Measurements from ENCODE around the gene PLEKHO2.

PLEKHO2 gene

DNA sequence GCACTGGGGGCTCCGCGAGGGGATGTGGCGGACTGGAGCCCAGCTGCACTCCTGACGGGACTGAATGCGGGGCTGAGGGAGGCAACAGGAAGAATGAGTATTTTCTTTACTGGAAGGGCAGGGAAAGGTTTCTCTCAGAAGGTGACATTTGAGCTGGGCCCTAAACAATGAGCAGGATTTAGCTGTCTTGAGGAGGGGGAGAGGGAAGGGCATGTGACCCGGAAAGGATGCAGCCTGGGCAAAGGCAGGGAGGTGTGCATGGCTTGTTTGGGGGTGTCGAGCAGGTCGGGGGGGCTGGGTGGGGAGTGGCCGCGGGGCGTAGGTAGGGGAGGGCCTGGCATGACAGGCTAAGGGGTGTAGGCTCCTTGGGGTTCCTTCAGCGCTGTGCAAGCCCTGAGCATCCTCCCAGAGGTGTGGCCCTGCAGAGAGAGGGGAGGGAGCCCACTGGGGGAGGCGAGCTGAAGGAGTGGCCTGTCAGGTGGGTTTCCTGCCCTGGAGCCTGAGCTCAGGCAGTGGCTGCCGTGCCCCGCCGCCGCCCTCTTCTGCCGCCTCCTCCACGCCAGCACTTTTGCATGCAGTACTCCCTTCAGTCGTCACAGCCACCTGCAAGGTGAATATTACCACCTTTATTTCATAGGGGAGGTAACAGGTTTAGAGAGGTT is 52.8 kb downstream of the PLEKHO2 start:
- H3K9me3 ChIP-seq (ENCODE audit: control insufficient read depth, insufficient read depth, low read length): no peaks in the 10 kb centered on the region
- H3K27ac ChIP-seq (ENCODE audit: low read depth, low read length): peak overlapping the region; percentile 79
- H3K4me3 ChIP-seq (ENCODE audit: low read depth, low read length): peak overlapping the region; percentile 54
- no peak overlapping the region for H3K9ac ChIP-seq (ENCODE audit: low read depth, low read length)
- H3K27me3 ChIP-seq (ENCODE audit: control insufficient read depth, insufficient read depth, low read length): no peaks in the 10 kb centered on the region
- H3K4me1 ChIP-seq (ENCODE audit: control insufficient read depth, insufficient read depth, low read length): peaks cover 22% of the 10 kb centered on the region
- no peaks in the 10 kb centered on the region for H3K36me3 ChIP-seq (ENCODE audit: control insufficient read depth, insufficient read depth, low read length)

DNA sequence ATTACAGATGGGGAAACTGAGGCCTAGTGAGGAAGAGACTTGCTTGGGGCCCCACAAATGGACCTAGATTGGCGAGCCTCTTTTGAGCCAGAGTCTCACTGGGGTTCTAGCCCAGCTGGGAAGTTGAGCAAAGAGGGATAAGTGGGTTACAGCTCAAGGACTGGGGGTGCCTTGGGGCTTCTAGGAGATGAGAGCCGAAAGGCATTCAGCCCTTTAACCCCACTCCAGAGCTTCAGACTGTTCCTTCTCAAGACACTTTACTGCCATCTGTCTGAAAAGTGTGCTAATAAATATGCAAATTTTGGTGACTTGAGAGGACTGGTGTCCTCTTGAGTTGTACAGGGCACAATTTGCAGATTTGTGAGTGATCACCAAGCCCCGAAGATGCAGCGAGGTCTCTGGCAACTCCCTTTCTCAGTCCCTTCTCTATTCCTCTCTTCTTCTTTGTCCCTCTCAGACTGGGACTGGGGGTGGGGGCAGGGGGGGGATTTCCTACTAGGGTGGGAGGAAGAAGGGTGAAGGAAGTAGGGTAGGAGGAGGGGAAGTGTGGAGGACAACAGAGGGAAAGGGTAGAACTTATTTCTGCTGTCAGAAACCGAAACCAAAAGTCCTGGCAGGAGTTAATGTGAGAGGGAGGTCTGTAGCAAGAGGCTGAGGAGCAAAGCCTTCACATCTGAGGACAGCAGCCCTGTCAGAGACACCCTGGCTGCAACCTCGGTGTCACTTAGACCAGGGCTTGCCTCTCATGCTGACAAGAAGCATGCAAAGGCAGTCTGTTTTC is 53.8 kb downstream of the PLEKHO2 start:
- peak overlapping the region; percentile 54; the same call in 1 of the 2 replicates for H3K4me3 ChIP-seq (ENCODE audit: low read depth, low read length)
- H3K27me3 ChIP-seq (ENCODE audit: control insufficient read depth, insufficient read depth, low read length): no peaks in the 10 kb centered on the region
- no peaks in the 10 kb centered on the region for H3K9me3 ChIP-seq (ENCODE audit: control insufficient read depth, insufficient read depth, low read length)
- H3K9ac ChIP-seq (ENCODE audit: low read depth, low read length): no peak overlapping the region
- H3K36me3 ChIP-seq (ENCODE audit: control insufficient read depth, insufficient read depth, low read length): no peaks in the 10 kb centered on the region
- peaks cover 22% of the 10 kb centered on the region for H3K4me1 ChIP-seq (ENCODE audit: control insufficient read depth, insufficient read depth, low read length)
- no peak overlapping the region for H3K27ac ChIP-seq (ENCODE audit: low read depth, low read length)

DNA sequence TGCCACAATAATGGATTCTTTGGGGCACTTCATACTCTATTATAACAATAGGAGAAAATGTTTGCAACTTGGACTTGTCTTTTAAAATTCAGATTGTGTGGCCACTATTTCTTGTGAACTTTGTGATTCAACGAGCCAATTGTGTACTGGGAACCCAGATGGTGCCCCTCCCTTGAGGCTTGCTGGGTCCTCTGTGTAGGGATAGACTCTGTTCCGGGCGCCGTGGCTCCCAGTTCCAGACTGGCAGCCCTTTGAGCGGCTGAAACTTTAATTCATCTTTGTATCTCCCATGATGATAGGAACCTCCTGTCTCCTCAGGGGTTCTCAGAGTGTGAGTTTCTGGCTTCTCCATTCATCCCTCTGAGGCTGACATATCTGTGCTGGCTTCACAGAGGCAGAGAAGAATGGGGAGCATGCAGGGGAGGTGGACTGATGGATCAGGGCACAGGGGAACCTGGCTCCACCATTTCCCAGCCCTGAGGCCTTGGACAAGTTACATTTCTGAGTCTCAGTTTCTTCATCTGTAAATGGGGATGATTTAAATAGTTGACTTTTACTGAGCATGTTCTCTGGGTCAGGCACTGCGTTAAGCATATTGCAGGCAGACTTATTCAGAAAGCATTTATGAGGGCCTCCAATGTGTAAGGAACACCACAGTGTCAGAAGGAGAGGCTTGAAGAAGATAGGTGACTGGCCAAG is 54.8 kb downstream of the PLEKHO2 start:
- H3K9ac ChIP-seq (ENCODE audit: low read depth, low read length): no peak overlapping the region
- no peaks in the 10 kb centered on the region for H3K27me3 ChIP-seq (ENCODE audit: control insufficient read depth, insufficient read depth, low read length)
- peaks cover 9% of the 10 kb centered on the region for H3K9me3 ChIP-seq (ENCODE audit: control insufficient read depth, insufficient read depth, low read length)
- H3K36me3 ChIP-seq (ENCODE audit: control insufficient read depth, insufficient read depth, low read length): no peaks in the 10 kb centered on the region
- H3K4me3 ChIP-seq (ENCODE audit: low read depth, low read length): no peak overlapping the region
- no peak overlapping the region for H3K27ac ChIP-seq (ENCODE audit: low read depth, low read length)
- H3K4me1 ChIP-seq (ENCODE audit: control insufficient read depth, insufficient read depth, low read length): peaks cover 22% of the 10 kb centered on the region

DNA sequence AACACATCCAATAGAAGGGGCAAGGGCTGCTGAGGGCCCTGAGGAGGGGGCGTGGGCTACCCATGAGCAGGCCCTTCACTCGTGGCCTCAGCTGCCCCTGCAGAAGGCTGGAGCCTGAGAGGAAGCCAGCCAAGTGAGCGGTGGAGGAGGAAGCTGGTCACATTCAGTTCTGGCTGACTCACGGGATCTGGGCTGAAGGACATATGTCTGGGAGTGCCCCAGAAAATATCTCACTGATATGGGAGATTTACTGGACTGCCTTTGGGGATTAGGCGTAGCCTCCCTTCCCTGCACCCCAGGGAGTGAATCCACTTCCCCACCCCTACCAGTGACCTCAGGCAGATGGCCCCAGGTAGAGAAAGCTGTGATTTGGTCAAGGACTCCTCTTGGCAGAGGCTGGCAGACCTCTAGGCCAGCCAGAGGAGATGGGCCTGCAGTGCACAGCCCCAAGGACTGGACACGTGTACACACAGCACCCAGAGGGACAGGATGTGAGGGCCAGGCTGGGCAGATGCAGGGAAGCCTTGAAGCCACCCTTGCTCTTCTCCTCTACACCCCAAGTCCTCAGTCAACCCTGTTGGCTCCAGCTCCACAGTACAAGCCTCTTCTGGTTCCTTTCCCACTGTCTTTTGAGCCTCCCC is 55.8 kb downstream of the PLEKHO2 start:
- H3K4me3 ChIP-seq (ENCODE audit: low read depth, low read length): no peak overlapping the region
- no peak overlapping the region for H3K27ac ChIP-seq (ENCODE audit: low read depth, low read length)
- H3K36me3 ChIP-seq (ENCODE audit: control insufficient read depth, insufficient read depth, low read length): no peaks in the 10 kb centered on the region
- H3K9ac ChIP-seq (ENCODE audit: low read depth, low read length): no peak overlapping the region
- peaks cover 22% of the 10 kb centered on the region for H3K4me1 ChIP-seq (ENCODE audit: control insufficient read depth, insufficient read depth, low read length)
- no peaks in the 10 kb centered on the region for H3K27me3 ChIP-seq (ENCODE audit: control insufficient read depth, insufficient read depth, low read length)
- peaks cover 12% of the 10 kb centered on the region for H3K9me3 ChIP-seq (ENCODE audit: control insufficient read depth, insufficient read depth, low read length)

DNA sequence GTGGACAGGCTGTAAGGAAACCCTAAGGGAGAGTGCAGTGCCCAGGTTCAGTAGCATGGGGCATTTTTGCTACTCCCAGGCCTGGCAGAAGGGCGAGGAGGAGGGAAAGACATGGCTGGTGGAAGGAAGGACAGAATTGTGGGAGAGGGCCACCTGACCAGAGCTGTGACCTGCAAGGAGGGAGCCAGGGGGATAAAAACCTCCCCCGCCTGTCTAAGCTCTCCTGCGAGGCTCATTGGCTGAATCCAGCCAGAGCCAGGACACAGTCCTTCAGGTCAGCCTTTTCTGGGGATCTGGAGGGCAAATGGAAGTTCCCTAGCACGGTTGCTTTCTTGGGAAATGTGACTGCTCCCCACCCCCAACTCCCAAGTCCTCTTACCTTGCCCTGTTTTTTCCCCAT is 56.7 kb downstream of the PLEKHO2 start:
- Histone ChIP-seq H3K27ac (ENCODE audit: low read depth, low read length) (no peak overlapping the region), H3K36me3 (ENCODE audit: control insufficient read depth, insufficient read depth, low read length) (no peaks in the 10 kb centered on the region), H3K4me3 (ENCODE audit: low read depth, low read length) (no peak overlapping the region), H3K9ac (ENCODE audit: low read depth, low read length) (no peak overlapping the region), H3K4me1 (ENCODE audit: control insufficient read depth, insufficient read depth, low read length) (peaks cover 18% of the 10 kb centered on the region), H3K27me3 (ENCODE audit: control insufficient read depth, insufficient read depth, low read length) (no peaks in the 10 kb centered on the region), H3K9me3 (ENCODE audit: control insufficient read depth, insufficient read depth, low read length) (peaks cover 12% of the 10 kb centered on the region)

DNA sequence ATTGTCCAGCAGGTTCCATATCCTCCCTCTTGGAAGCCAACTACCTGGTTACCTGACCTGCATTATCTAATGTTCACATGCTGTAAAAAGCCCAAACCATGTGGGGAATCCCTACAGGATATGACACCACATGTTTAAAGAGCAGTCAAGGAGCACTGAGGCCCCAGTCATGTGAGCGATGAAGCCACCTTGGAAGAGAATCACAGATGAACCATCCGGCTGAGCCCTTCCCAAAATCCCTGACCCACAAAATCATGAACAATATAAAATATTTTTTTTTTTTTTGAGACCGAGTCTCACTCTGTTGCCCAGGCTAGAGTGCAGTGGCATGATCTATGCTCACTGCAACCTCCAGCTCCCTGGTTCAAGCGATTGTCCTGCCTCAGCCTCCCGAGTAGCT is 59.4 kb downstream of the PLEKHO2 start:
- Histone ChIP-seq H3K27me3 (ENCODE audit: control insufficient read depth, insufficient read depth, low read length) (no peaks in the 10 kb centered on the region), H3K4me3 (ENCODE audit: low read depth, low read length) (no peak overlapping the region), H3K9ac (ENCODE audit: low read depth, low read length) (no peak overlapping the region), H3K4me1 (ENCODE audit: control insufficient read depth, insufficient read depth, low read length) (peaks cover 9% of the 10 kb centered on the region; the same call in 1 of the 2 replicates), H3K9me3 (ENCODE audit: control insufficient read depth, insufficient read depth, low read length) (peaks cover 12% of the 10 kb centered on the region), H3K27ac (ENCODE audit: low read depth, low read length) (no peak overlapping the region), H3K36me3 (ENCODE audit: control insufficient read depth, insufficient read depth, low read length) (no peaks in the 10 kb centered on the region)

DNA sequence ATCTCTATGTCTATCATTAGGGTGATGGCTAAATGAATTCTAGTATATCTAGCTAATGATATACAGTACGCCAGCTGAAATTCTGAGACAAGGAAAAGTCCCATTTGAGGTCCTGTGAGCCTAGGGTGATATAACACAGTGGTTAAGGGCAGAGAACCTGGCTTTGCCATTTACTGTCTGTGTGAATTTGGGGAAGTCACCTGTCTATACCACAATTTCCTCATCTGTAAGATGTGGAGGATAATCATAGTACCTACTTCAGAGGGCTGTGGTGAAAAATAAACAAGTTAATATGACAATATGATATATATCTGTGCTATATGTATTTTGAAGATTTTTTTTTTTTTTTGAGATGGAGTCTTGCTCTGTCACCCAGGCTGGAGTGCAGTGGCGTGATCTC is 60.2 kb downstream of the PLEKHO2 start:
- H3K27me3 ChIP-seq (ENCODE audit: control insufficient read depth, insufficient read depth, low read length): no peaks in the 10 kb centered on the region
- peaks cover 9% of the 10 kb centered on the region; the same call in 1 of the 2 replicates for H3K4me1 ChIP-seq (ENCODE audit: control insufficient read depth, insufficient read depth, low read length)
- H3K27ac ChIP-seq (ENCODE audit: low read depth, low read length): no peak overlapping the region
- no peak overlapping the region for H3K9ac ChIP-seq (ENCODE audit: low read depth, low read length)
- no peak overlapping the region for H3K4me3 ChIP-seq (ENCODE audit: low read depth, low read length)
- peaks cover 12% of the 10 kb centered on the region for H3K9me3 ChIP-seq (ENCODE audit: control insufficient read depth, insufficient read depth, low read length)
- no peaks in the 10 kb centered on the region for H3K36me3 ChIP-seq (ENCODE audit: control insufficient read depth, insufficient read depth, low read length)

DNA sequence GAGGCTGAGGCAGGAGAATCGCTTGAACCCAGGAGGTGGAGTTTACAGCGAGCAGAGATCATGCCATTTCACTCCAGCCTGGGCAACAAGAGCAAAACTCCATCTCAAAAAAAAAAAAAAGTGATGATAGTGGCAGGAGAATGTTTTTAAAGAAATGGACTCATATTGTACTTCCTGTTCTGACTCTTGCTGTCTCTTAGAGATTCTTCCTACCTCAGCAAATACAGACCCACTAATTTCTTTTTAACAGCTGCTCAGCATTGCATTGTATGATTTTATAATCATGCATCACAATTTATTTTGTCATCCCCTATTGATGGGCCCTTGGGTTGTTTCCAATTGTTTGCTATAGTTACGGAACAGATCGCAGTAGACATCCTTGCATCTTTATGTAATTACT is 61.1 kb downstream of the PLEKHO2 start:
- H3K27me3 ChIP-seq (ENCODE audit: control insufficient read depth, insufficient read depth, low read length): no peaks in the 10 kb centered on the region
- no peak overlapping the region for H3K27ac ChIP-seq (ENCODE audit: low read depth, low read length)
- H3K4me1 ChIP-seq (ENCODE audit: control insufficient read depth, insufficient read depth, low read length): peaks cover 9% of the 10 kb centered on the region; the same call in 1 of the 2 replicates
- H3K36me3 ChIP-seq (ENCODE audit: control insufficient read depth, insufficient read depth, low read length): no peaks in the 10 kb centered on the region
- H3K9me3 ChIP-seq (ENCODE audit: control insufficient read depth, insufficient read depth, low read length): peaks cover 12% of the 10 kb centered on the region
- H3K4me3 ChIP-seq (ENCODE audit: low read depth, low read length): no peak overlapping the region
- H3K9ac ChIP-seq (ENCODE audit: low read depth, low read length): no peak overlapping the region

DNA sequence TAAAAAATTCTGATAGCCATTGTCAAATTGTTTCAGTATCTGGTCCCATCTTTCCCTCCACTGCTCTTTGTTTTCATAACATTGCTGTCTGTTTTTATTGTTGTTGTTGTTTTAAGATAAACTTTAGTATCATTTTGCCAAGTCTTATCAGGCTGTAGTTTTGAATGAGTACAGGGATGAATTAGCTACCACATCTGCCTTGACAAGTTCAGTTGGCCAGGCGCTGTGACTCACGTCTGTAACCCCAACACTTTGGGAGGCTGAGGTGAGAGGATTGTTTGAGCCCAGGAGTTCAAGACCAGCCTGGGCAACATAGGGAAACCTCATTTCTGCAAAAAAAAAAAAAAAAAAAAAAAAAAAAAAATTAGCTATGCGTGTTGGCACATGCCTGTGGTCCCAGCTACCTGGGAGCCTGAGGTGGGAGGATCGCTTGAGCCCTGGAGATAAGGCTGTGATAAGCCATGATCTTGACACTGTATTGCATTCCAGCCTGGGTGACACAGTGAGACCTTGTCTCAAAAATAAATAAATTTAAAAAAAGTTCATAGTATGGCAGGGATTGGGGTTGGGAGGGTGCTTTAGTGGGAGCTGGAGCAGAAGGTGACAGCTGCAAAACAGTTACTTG is 61.7 kb downstream of the PLEKHO2 start:
- Histone ChIP-seq H3K27ac (ENCODE audit: low read depth, low read length) (no peak overlapping the region), H3K27me3 (ENCODE audit: control insufficient read depth, insufficient read depth, low read length) (no peaks in the 10 kb centered on the region), H3K4me1 (ENCODE audit: control insufficient read depth, insufficient read depth, low read length) (peaks cover 9% of the 10 kb centered on the region; the same call in 1 of the 2 replicates), H3K9ac (ENCODE audit: low read depth, low read length) (no peak overlapping the region), H3K9me3 (ENCODE audit: control insufficient read depth, insufficient read depth, low read length) (peaks cover 12% of the 10 kb centered on the region), H3K36me3 (ENCODE audit: control insufficient read depth, insufficient read depth, low read length) (no peaks in the 10 kb centered on the region), H3K4me3 (ENCODE audit: low read depth, low read length) (no peak overlapping the region)

DNA sequence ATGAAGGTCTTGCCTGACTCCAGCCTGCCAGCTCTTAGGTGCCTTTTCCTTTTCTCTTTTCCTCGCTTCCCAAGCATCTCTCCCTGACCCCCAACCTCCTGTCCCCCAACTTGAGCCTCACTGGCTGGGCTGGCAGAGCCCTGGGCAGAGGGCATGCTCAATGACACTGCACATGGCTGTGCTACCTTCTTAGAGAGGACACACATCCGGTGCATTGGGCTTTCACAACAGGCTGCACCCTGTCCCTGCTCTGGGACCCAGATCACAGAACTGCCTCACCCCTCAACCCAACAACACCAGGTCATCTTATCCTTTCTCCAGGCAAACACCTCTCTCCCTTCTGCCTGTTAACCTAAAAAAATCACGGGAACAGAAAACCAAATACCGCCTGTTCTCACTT is 62.5 kb downstream of the PLEKHO2 start:
- H3K27me3 ChIP-seq (ENCODE audit: control insufficient read depth, insufficient read depth, low read length): no peaks in the 10 kb centered on the region
- no peaks in the 10 kb centered on the region for H3K36me3 ChIP-seq (ENCODE audit: control insufficient read depth, insufficient read depth, low read length)
- peaks cover 5% of the 10 kb centered on the region; the same call in 1 of the 2 replicates for H3K4me1 ChIP-seq (ENCODE audit: control insufficient read depth, insufficient read depth, low read length)
- peaks cover 12% of the 10 kb centered on the region for H3K9me3 ChIP-seq (ENCODE audit: control insufficient read depth, insufficient read depth, low read length)
- H3K27ac ChIP-seq (ENCODE audit: low read depth, low read length): no peak overlapping the region
- H3K4me3 ChIP-seq (ENCODE audit: low read depth, low read length): no peak overlapping the region
- H3K9ac ChIP-seq (ENCODE audit: low read depth, low read length): no peak overlapping the region

Measured in HUES48 (cell line).